Anterior cingulate cortex (tissue), 58 donors: ENCODE data around the gene PDZD2.

Source experiments
- DNase-seq, 58 donors: peaks; one replicate each; lab custom pipeline; 2025; lab: John Stamatoyannopoulos, UW

PDZD2 gene

GRCh38 chr5:31854181-31855133 is 215.5 kb downstream of the PDZD2 start:
- DNase-seq = peak in 26 of 58 donors; percentile 6 to 60 (median 30)

DNA sequence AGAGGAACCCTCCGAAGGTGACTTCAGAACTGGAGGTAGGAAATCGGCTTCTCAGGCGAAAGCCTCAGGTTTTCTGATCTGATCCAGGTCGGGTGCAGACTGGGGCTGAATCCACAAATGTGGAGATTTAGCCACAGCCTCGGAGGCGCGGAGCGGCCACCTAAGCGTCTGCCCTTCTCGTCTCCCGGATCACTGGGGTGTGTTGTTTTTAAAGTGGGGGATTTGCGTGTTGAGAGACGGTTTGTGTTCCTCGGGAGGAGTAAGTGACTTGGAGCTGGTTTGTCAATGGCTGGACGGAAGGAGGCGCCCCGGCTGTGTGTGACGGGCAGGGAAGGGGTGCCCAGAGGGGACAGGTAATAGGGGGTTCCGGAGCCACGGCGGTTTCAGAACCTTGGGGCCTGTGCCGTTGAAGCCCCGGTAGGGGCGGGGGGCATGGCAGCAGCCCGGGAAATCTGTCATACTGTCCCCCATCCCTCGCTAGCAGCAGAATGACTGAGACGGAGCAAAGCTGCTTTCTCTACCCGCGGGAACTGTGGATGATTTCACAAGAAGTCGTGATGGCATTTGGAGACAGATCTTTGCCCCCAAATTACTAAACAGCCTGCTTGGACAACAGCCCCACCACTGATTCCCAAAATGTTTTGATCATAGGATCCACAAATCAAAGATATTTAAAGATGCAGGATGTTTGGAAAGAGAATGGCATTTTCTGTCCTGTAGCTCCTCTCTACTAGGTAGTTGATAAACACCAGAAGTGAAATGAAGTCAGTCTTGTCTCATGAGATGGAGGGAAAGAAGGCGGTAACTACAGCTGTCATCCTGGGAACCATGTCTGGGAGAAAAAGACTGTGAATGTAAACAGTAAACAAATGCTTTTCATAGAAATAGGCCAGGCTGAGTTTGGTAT is 216.5 kb downstream of the PDZD2 start:
- peak in 54 of 58 donors; percentile 15 to 68 (median 46) for DNase-seq

DNA sequence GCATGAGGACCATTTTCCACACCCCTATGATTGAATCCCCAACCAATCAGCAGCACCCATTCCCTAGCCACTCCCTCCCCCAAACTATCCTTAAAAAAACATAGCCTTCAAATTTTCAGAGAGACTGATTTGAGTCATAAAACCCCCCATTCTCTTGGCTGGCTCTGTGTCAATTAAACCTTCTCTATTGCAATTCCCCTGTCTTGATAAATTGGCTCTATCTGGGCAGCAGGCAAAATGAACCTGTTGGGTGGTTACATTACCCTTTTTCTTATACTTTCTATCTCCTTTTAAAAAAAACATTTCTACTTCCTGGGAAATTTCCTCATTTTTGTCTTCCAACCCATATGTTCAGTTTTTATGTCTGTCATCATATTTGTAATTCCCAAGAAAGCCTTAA is 220.2 kb downstream of the PDZD2 start:
- no peak for DNase-seq

- DNase-seq = no peak
Observed at GRCh38 chr5:31860278-31860677, 221.3 kb downstream of the PDZD2 start.

- DNase-seq = no peak
Observed at GRCh38 chr5:31860726-31861433, 221.9 kb downstream of the PDZD2 start.

GRCh38 chr5:31861601-31862000 is 222.7 kb downstream of the PDZD2 start:
- DNase-seq = no peak

- DNase-seq = no peak
Observed at GRCh38 chr5:31863991-31864411, 225.1 kb downstream of the PDZD2 start.

GRCh38 chr5:31866166-31866565 is 227.2 kb downstream of the PDZD2 start:
- no peak for DNase-seq

- DNase-seq = no peak
Observed at GRCh38 chr5:31867219-31867618, 228.3 kb downstream of the PDZD2 start.

GRCh38 chr5:31880449-31880848 is 241.5 kb downstream of the PDZD2 start:
- DNase-seq = no peak

DNA sequence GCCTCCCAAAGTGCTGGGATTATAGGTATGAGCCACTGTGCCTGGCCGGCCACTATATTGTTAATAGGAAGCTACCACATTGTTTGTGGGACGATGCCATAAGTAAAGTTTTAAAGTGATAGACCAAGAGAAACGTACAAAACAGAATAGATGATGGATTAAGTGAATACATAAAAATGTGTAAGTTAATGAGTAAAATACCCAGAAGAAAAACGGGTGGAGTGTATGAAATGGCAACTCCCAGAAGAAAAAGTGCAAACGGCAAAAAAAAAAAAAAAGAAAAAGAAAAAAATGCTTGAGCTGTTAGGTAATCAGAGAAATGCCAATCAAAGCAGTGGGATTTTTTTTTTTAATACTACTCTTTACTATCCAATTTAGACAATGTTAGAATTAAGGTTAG is 246.0 kb downstream of the PDZD2 start:
- no peak for DNase-seq

DNA sequence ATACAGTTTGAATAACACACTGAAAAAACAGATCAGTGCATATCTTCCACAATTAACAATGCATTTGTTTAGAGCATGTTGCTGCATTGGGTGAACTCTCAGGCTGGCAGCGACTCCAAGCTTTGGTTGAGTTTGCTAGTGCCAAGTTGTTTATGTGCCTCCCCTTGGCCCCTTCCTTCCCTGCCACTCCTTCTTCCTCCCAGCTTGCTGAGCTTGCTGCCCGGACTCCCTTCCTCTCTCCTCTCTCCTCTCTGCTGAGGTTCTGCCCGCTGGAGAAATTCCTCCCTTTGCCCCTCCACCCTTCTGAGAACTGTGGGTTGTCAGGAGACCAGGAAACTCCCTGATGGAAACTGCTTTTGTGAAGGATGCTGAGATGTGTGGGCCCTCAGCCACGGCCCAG is 247.3 kb downstream of the PDZD2 start:
- DNase-seq = peak in 24 of 58 donors; percentile 4 to 54 (median 24)

- peak in 30 of 58 donors; percentile 5 to 86 (median 36) for DNase-seq
Observed at GRCh38 chr5:31887556-31887955, 248.6 kb downstream of the PDZD2 start.

DNA sequence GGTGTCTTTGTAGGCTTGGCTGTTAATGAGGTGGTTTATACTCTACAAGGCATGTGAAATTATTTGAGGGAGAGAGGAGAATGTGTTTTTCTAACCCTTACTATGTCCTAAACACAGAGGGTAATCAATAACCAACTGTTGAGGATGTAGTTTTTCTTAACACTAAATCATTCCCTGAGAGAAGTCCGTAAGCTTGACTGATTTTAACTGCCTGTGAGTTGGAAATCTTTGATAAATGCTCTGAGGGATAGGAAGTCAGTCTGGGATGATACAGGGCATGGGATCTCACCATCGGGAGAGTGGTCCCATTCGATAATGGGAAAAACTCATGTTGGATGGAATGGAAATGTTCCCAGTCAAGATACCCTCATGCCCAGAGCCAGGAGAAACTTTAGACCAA is 249.6 kb downstream of the PDZD2 start:
- no peak for DNase-seq

- peak in 2 of 58 donors; percentile 8 to 11 for DNase-seq
Observed at GRCh38 chr5:31889001-31889561, 250.2 kb downstream of the PDZD2 start.

DNA sequence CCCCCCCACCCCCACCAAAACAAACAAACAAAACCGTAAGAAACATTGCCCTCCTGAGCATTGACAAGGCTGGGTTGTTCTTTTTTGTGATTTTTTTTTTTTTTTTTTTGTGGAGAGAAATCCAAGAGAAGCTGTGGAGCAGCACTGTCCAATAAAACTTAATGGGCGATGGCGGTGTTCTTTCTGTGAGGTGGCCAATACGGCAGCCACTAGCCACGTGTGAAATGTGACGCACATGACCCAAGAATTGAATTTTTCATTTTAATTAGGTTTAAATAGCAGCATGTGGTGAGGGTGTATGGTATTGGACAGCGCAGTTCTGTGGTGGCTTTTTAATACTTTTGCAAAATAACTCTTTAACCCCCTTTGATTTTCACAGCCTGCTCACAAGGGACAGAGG is 251.1 kb downstream of the PDZD2 start:
- no peak for DNase-seq

- peak in 15 of 58 donors; percentile 1 to 48 (median 9) for DNase-seq
Observed at GRCh38 chr5:31894141-31894540, 255.2 kb downstream of the PDZD2 start.

DNA sequence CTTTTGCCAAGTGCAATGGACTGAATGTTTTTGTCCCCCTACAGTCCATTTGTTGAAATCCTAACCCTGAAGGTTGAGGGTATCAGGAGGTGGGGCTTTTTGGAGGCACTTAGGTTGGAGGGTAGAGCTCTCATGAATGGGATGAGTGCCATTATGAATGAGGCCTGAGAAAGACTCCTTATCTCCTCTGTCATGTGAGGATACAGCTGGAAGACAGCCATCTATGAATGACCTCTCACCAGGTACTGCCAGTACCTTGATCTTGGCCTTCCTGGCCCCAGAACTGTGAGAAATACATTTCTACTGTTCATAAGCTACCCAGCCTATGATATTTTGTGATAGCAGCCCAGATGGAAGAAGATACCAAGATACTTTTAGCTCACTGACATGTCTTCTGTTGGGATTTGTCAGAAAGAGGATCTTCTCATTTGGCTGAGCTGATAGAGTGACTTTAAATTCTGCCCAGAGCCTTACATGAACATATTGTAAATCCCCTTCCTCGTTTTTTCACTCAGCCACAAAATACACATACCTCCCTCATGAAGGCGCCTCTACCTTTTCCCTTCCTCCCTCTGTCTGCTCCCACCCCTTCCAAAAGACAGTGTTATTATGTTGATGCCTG is 256.4 kb downstream of the PDZD2 start:
- no peak for DNase-seq

- DNase-seq = no peak
Observed at GRCh38 chr5:31898036-31898632, 259.2 kb downstream of the PDZD2 start.
